GM04504 (cell line): ENCODE results near the gene COMT.

Experiments
- DNase-seq: peaks from one replicate; pipeline ENCODE4 v3.0.0-alpha.2; 2012; ENCODE audit warnings: low read depth

The COMT gene

GRCh38 chr22:19970031-19970478 lies 28.5 kb downstream of the COMT start:
- DNase-seq = no peak

- DNase-seq = no peak
Measured at GRCh38 chr22:19970479-19971275, 29.1 kb downstream of the COMT start.

DNA sequence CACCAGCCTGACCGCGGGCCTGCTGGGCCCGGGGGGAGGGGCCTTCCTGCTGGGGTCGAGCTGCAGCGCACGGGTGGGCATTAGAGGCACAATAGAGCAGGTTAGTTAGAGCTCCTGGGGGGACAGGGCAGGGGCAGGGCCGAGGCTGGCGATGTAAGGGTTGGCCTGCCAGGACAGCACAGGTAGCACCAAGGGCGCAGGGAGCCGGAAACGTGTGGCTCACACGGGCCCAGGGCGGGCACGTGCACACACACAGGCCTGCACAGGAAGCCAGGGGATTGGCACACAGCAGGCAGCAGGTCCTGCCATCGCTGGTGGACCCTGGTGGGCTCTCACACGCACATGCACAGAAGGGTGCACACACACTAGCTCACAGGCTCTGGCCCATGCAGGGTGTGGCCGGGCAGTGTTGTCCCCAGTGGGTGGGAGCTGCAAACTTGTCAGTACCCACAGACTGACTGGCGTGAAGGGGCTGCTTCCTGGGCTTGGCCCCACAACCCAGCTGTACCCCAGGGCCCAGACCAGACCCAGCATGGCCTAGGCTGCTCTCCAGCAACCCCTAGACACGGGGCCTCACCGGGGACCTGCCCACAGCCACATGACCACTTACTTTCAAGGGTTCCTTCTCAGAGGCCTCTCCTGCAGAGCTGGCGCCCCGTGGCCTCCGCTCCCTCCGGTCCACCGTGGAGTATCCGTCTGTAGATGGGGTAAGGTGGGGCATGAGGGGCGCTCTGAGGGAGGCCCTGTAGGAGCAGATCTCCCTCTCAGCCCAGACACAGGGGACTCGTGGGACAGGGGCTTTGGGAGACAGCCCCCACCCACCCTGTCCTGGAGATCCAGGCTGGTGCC lies 29.9 kb downstream of the COMT start:
- DNase-seq = no peak

- no peak for DNase-seq
Measured at GRCh38 chr22:19972251-19972650, 30.7 kb downstream of the COMT start.

DNA sequence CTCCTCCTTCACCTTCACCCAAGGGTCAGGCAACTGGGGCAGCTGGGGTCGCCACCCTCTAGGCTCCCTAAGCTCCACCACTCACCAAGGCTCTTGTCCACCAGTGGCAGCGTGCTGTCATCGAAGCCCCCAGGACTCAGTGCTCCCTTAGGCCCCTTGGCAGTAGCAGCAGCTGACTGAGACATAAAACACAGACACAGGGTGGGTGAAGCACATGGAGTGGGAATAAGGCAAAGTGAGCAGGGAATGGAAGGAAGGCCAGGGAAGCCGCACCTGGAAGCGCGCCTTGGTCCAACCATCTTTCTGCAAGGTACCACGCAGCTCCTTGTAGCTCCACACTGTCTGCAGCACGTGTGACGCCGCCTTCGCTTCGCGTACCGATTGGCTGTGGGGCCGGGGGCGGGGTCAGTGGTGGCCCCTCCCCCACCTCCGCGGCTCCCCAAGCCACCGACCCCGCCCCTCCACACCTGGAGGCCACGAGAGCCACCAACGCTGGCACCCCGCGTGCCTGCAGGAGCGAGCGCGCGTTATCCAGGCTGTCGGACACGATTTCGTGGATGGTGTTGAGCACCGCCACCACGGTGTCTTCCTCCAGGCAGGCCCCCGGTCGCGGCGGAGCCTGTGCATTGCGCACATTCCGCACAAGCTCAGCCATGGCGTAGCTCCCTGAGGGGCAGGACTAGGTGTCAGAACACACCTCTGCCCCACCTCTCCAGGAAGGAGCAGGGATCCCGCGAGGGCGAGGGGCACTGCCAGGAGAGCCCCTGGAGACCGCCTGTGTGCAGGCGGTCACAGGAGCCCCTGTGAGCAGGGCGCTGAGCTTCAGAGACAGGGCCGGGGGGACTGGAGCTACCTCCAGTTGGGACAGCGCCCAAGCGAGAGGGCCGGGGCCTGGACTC lies 31.3 kb downstream of the COMT start:
- no peak for DNase-seq

DNA sequence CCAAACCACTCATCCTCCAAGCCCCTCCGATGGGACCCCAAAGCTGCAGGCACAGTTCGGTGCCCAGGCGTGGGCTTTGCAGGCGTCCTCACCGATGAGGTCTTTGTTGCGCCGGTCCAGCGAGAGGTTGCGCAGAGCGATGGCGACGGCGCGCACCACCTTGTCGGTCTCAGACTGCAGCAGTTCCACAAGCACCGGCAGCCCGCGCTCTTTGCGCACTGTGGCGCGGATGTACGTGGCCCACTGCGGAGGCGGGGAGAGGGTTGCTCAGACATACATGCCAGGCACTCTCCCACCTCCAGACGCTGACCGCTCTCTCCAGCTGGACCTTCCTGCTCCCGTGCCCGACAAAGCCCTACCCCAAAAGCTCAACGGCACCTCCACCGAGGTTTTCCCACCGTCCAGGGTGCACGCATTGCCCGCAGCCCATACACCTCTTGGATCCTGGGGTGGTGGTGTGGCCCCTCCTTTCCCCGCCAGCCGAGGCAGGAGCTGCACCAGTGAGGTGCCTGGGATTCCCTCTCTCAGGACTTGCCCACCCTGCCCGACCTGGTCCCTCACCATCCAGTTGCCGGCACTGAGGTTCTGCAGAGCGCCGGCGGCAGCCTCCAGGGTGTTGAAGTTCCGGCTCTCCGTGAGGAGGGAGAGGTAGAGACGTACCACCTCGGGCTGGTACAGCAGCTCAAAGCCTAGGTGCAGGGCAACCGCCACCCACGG lies 32.1 kb downstream of the COMT start:
- DNase-seq = no peak

DNA sequence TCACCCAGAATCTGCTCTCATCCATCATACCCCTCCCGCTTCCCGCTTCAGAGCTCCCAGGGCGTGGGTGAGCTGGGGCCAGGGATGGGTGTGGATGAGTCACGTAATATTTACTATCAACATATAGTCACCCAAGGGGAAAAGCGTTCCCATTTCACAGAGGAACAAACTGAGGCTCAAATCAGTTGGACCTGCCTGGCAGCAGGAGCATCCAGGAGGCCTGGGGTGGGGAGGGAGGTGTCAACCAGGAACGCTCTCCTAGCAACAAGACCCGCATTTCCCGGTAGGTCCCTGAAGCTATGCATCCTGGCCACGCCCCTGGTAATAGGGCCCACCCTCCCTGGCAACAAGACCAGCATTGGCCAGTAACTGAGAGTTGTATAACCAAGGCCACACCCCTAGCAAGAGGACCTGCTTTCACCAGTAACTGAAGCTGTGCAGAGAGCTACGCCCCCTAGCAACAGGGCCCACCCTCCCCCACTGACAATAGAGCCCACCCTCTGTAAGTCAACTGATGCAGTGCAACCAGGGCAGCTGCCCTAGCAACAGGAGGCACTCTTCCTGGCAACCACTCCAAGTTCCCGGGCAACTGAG lies 32.8 kb downstream of the COMT start:
- no peak for DNase-seq

- DNase-seq = no peak
Measured at GRCh38 chr22:19974935-19975706, 33.5 kb downstream of the COMT start.

DNA sequence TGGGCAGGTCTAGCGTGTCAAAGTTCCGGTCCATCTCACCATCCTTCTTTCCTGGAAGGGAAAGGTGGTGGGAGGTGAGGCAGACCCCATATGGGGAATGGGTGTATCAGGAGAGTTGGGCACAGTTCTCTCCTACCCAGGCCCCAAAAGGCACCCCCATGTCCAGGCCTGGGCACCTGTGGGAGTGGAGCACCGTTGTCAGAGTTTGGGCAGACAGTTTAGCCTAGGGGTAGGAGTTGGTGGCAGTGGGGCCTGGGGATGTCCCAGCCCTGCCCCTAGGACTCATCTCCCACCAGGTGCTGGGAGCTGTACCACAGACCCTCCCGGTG lies 34.1 kb downstream of the COMT start:
- no peak for DNase-seq

DNA sequence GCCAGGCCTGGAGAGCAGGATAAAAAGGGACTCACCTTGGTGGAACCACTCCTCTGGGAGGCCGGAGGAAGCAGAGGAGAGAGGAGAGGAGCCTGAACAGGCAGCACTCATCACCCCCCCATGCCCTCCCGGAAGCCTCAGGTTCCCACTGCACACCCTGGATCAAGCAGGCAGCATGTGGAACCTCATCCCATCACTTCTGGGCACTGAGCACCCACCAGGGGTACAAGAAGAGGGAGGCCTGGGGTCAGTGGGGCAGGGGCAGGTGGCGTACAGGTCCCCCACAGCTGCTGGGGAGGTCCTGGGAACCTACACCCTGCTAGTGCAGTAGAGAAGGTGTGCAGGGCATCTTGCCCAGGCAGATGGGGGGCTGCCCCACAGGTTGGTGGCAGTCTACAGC lies 35.1 kb downstream of the COMT start:
- DNase-seq = no peak

- no peak for DNase-seq
Measured at GRCh38 chr22:19977296-19978243, 36.0 kb downstream of the COMT start.

GRCh38 chr22:19978748-19979147 lies 37.2 kb downstream of the COMT start:
- no peak for DNase-seq

GRCh38 chr22:19979712-19980493 lies 38.3 kb downstream of the COMT start:
- DNase-seq = no peak

GRCh38 chr22:19980766-19981165 lies 39.2 kb downstream of the COMT start:
- no peak for DNase-seq

- DNase-seq = no peak
Measured at GRCh38 chr22:19981171-19981960, 39.8 kb downstream of the COMT start.

DNA sequence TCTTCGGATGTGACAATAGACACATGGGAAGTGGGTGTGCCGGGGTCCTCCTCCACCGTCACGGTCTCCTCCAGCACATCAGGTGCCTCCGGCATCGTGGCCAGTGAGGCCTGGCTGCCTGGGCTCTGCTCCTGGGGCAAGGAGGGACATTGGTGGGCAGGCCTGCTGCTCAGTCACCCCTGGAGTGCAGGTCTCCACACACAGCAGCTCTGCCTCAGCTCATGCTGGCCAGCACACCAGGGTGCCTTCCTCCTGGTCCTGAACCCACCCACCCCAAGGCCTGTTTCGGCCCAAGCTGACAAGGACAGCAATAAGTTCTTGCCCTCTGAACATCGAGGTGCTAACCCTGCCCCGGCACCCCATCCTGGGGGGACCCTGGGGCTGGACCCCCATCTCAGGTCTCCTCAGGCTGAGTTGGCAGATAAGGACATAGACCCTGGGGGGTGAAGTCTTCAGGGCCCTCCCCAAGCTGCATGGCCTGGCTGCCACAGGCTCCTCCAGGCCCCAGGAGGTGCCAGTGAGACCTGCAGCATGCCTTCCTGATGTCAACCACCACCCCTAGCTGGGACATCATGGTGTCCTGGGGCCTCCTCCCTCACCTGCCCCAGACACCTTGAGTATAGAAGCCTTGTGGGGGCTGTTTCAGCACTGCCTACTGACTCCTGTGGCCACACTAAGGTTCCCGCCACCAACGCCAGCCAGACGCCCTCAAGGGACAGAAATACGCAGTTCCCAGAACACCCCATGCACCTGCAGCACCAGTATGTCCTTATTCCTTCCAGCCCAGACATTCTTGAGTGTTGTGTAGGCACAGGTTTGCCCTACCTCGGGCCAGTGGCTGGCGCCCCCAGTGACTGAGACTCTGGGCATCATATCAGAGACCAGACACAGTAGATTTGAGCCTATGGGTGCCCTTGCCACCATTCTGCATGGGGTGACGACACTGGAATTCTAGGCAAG lies 40.7 kb downstream of the COMT start:
- DNase-seq = no peak
